Uterus (tissue), 2 donors: ENCODE data around the gene HELT.
"Not testable (repeated sequence)": the region's sequence is repeated elsewhere in the genome, so short reads cannot be mapped to it uniquely, and the experiment has no call there.

Experiments
- POLR2A ChIP-seq, 2 donors: fragments of 450-650 bp; IDR thresholded peaks; one replicate each; pipeline ENCODE4 v1.6.1; 2016; ENCODE audit warnings: antibody characterized with exemption in 2 of 2, mild to moderate bottlenecking in 1 of 2, moderate library complexity in 1 of 2
- TF ChIP-seq, protein P1 (sequence below), 4 experiments: fragments of 200-600 bp in 2 of 4; fragments of 450-650 bp in 2 of 4; sonication (generic) in 2 of 4; IDR thresholded peaks; one replicate each; pipeline ENCODE4 v1.5.1; 2016 to 2019; ENCODE audit warnings: antibody characterized with exemption in 4 of 4, mild to moderate bottlenecking in 2 of 4, moderate library complexity in 1 of 4

GRCh38 chr4:184990131-184990530, 28.2 kb upstream of the HELT start:
- TF ChIP-seq, protein P1, sequence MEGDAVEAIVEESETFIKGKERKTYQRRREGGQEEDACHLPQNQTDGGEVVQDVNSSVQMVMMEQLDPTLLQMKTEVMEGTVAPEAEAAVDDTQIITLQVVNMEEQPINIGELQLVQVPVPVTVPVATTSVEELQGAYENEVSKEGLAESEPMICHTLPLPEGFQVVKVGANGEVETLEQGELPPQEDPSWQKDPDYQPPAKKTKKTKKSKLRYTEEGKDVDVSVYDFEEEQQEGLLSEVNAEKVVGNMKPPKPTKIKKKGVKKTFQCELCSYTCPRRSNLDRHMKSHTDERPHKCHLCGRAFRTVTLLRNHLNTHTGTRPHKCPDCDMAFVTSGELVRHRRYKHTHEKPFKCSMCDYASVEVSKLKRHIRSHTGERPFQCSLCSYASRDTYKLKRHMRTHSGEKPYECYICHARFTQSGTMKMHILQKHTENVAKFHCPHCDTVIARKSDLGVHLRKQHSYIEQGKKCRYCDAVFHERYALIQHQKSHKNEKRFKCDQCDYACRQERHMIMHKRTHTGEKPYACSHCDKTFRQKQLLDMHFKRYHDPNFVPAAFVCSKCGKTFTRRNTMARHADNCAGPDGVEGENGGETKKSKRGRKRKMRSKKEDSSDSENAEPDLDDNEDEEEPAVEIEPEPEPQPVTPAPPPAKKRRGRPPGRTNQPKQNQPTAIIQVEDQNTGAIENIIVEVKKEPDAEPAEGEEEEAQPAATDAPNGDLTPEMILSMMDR (IDR thresholded peaks at IDR 0.05) = not testable (repeated sequence)
- TF ChIP-seq POLR2A (IDR thresholded peaks at IDR 0.05) = not testable (repeated sequence)
